Right forelimb (tissue), 1 donor: ENCODE measurements around the gene SNED1.

ENCODE experiments used
- DNase-seq: peaks from one replicate; pipeline ENCODE4 v3.0.0-alpha.2; 2018

Gene SNED1

DNA sequence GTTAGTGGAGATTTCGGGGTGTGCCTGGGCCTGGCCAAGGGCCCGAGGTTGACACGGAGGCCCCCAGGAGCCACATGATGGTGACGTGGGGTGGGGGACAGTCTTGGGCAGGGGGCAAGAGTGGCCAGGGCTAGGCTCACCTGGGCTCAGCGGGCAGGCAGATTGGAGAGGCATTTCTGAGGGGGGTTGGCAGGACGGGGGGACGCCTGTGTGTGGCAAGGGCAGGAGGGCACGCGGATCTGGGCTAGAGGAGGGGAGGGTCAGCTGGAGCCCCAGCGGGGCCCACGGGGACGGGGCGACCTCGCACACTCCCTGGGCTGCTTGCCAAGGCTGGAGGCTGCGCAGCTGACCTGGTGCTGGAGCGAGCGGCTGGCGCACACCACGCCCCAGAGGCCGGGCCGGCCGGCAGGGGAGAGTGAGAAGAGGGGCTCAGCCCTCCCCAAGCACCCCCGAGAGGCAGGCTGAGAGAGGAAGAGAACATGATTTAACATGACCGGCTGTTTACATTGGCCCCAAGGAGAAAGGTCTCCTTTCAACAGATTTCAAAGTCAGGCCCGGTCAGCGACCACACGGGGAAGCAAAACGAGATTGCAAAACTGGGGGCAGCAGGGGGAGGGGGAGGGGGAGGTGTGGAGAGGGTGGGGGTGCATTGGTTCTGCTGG, 38.0 kb upstream of the SNED1 start:
- DNase-seq, result peak; percentile 63

- no peak for DNase-seq
Measured at GRCh38 chr2:240960971-240961876, 37.2 kb upstream of the SNED1 start.

GRCh38 chr2:240961910-240962299, 36.5 kb upstream of the SNED1 start:
- DNase-seq, result peak; percentile 42

DNA sequence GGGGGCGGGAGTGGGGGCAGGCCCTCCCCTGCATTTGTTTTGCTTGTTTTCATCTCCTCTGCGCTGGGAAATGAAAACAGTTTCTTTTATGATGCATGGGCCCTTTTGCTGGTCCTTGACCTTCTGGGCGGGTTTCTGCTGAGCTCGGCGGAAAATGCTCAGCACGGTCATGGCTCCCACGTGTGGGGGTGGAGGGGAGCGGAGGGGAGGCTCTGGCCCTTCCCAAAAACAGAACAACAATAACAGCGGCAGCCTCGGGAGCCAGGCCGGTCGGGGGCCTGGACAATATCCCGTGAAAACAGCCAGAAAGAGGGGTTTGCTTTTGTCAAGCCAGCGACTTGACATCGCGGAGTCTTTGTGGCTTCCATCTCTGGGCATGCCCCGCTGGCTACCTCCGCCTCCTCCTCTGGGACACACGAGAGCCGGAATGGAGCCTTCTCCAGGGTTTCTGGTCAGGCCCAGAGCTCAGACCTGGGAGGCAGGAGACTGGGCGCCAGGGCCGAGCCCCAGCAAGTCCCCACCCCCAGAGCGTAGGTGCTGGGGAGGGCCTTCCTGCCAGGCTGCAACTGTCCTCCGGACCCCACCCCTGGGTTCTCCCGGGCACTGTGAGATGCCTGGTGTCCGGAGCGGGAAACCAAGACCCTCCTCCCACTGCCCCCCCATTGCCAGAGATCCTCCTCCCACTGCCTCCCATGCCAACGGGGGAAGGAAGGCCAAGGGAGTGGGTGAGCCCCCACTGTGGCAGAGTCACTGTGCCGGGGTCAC, 35.9 kb upstream of the SNED1 start:
- peak; percentile 68 for DNase-seq

GRCh38 chr2:240963065-240963867, 35.2 kb upstream of the SNED1 start:
- DNase-seq, result peak; percentile 41

DNA sequence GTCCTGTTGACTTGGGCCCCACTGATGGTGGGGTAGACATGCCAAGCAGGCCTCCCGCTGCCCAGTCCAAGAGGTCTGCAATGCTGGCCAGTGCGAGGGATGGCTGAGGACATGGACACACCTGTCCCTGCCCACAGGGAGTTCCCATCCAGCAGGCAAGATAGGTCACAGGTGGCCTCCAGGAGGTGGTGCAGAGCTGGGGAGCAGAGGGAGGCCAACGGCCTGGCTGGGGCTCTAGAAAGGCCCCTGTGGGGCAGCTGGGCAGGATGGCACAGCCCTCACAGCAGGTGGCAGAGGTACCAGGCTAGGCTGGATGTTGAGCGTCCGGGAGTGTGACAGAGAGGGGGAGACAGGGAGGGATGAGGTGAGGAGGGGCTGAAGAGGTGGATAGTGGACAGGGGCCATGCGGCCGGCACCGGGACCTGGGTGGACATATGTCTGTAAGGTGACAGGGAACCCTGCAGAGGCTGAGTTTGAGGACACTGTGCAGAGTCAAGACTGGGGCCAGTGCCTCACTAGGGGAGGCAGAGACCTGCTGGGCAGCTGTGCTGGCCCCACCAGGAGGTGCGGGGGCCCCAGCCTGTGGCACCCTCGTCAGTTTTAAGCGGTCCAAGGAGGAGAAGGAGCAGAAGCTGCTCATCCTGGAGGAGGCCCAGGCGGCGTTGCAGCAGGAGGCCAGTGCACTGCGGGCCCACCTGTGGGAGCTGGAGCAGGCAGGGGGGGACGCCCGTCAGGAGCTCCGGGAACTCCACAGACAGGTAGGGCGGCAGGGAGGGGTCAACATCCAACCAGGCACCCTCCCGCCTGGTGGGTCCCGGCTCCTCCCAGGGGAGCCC, 34.3 kb upstream of the SNED1 start:
- DNase-seq, result peak; percentile 29

DNA sequence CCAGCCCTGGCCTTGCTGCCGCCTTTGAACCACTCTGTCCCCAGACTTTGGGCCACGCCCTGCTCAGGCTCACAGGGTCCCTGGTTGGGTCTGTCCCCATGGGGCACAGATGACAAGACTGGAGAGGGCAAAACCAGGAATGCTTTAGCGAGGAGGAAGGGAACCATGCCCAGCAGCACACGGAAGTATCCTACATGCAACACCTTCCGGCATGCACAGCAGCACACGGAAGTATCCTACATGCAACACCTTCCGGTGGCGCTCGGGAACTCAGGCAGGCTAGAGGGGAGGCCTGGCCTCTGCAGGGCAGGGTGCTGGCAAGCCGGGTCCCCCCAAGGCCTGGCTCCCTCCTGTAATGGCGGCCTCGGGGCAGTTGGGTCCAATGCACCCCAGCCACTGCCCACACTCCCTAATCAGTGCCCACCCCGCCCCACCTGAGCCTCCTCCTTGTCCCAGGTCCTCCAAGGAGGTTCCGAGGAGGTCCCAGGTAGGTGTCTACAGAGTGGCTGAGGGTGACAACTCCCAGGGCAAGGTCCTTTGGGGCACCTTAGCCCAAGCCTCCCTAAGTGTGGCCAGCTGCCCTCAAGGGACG, 33.6 kb upstream of the SNED1 start:
- DNase-seq, result peak; percentile 39

- peak; percentile 40 for DNase-seq
Measured at GRCh38 chr2:240965296-240965904, 33.0 kb upstream of the SNED1 start.

DNA sequence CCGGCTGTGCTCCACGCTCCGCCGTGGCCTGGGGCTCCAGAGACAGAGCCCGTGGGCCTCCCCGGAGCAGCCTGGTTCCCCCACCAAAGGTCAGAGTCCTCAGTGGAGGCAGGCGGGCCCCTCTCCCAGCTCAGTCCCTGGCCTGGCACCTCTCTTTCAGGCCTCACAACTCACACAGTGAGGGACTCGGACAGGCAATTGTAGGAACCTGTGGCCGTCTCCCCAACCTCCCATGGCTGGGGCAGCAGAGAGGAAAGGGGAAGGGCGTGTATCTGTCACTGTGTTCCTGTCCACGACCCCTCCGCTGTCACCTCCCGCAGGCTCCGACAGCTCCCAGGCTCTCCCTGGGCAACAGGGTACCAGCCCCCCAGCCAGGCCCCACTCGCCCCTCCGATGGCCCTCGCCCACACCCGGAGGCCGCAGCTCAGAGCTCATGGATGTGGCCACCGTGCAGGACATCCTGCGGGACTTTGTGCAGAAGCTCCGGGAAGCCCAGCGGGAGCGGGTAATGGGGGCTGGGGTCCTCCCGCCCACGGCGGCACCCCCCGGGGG, 32.4 kb upstream of the SNED1 start:
- DNase-seq, result no peak

GRCh38 chr2:240966457-240966905, 31.9 kb upstream of the SNED1 start:
- no peak for DNase-seq

GRCh38 chr2:240966906-240967680, 31.3 kb upstream of the SNED1 start:
- DNase-seq, result no peak

- no peak for DNase-seq
Measured at GRCh38 chr2:240967681-240968621, 30.5 kb upstream of the SNED1 start.

- no peak for DNase-seq
Measured at GRCh38 chr2:240968731-240969624, 29.4 kb upstream of the SNED1 start.

- DNase-seq, result no peak
Measured at GRCh38 chr2:240970104-240970503, 28.3 kb upstream of the SNED1 start.

DNA sequence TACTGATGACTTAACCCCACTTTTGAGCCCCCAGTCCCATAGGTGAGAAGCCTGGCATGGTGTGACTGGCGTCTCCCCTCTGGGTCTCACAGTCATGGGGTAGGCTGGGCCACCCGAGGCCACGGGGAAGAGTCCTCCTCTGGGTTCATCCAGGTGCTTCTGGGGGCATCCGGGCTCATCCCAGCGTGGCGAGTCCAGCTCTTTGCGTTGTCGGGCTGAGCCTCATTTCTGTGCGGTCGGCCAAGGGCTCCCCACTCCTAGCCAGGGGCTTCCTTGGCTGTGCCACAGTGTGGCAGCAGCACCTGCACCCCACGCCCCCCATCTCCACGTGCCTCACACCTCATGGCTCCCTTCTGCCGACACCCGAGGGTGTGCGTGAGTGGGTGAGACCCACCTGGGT, 27.6 kb upstream of the SNED1 start:
- no peak for DNase-seq

DNA sequence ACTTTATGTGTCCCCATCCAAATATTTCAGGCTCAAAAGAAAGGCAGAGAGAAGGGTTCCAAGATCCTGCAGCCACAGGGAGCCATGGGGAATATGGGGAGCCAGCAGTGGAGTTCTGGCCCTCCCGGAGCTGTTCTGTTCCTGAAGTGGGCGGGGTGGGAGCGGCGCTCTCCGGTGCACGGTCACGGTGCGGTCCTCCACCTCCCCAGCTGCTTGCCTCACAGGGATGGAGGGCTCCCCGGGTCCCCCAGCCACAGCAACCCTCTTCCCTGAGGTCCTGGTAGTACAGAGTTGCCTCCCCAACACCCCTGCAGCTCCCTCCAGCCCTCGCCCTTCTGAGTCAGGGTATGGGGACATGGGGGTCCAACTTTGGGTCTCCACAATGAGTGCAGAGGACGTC, 26.2 kb upstream of the SNED1 start:
- no peak for DNase-seq
